HG02840 (cell line): ENCODE data around the gene ZIC3.
"Not testable (repeated sequence)": the region's sequence is repeated elsewhere in the genome, so short reads cannot be mapped to it uniquely, and the experiment has no call there.

Experiments used
- ATAC-seq: cut with Tn5 transposase; IDR thresholded peaks from one replicate; pipeline ENCODE4 v1.9.1; 2021; ENCODE audit warnings: mild to moderate bottlenecking, moderate library complexity, moderate number of reproducible peaks; ENCODE audit not compliant: unreplicated experiment, low FRiP score

The ZIC3 gene

DNA sequence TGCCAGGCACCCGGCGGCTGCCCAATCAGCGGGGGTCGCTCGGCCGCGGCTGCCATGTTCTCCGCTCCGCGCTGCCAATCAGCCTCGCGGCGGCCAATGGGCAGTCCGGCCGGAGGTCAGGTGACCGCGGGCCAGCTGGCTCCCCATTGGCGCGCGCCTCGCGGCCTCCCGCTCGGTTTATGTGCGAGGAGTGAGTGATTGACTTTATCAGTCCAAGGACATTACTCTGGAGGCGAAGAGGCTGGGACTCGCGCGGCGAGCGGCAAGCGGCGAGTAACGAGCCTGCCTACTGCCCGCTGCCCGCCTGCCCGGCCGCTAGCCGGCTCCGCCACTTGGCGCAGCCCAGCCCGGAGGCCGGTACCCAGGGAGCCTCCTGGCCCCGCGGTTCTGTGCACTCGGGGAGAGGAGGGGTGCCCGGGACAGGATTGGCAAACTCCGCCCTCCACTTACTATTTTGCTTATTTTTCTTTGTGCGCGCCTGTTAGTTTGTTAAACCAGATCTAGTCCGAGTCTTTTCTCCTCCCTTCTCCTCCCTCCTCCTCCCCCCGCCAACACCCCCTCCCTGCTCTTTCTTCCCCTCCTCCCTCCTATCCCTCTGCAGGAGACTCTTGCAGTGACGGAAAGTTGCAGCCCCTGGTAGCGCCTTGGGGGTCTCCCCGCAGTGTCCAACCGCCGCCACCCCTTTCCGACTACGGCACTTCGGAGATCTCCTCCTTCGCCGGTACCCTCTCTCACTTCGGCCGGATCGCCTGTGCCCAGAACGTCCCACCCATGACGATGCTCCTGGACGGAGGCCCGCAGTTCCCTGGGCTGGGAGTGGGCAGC, at the start of gene ZIC3:
TSS of gene ZIC3 (plus strand) at position 207 of the 825 bp plus-strand sequence. CDS start at position 772, 565 bp downstream.
- ATAC-seq: no peak

DNA sequence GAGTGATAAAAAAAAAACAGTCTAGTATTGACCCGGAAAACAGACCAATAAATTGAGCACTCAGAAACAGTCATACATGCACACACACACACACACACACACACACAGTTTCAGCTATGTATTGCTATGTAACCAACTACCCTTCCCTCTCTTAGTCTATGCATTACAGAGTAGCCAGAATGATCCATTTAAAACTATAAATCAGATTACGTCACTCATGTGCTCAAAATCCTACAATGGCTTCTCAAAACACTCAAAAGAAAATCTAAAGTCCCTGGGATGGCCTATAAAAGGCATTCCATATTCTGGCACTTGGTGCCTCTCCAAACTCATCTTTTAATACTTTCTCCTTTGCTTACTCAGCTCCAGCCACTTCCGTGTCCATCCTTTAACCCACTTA, 46.5 kb upstream of the ZIC3 start:
- no peak for ATAC-seq

DNA sequence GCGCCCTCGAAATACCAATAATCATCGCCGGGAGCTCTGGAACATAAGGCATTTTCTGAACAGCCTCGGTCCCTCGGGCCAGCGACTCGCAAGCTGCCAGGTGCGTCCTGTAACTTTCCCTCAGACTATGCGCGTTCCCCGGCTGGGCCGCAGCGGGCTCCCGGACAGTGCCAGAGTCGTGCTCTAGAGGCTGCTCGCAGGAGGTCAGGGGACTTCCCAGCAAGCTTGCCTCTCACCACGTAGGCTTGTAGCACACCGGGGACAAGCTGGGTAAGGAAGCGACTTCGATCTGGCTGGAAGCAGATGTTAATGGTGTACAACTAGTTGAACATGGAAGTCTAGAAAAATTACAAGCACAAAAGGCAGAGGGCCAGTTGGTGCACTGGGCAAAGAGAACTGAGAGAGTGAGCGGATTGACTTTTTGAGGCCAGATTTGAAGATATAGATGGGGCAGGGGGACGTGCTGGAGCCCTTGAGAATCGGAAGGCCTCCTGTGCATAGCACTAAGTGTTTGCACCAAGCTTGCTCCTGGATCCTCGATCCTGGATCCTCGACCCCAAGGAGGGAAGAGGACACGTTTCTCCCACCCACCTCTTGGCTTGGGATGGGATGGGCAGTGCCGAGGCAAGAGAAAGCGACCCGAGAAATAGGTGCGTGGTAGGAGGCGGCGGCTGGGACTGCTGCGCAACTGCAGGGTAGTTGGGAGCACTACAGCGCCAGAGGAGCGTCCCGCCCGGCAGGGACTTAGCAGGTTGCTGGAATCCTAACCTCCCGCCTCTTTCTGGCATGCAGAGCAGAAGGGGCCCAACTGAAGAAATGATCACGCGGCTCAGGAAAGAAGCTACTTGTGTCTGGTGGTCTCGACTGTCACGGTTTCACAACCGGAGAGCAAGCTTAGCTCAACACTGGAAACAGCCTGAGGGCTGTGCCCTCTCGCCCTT, 19.9 kb upstream of the ZIC3 start:
- ATAC-seq: no peak

DNA sequence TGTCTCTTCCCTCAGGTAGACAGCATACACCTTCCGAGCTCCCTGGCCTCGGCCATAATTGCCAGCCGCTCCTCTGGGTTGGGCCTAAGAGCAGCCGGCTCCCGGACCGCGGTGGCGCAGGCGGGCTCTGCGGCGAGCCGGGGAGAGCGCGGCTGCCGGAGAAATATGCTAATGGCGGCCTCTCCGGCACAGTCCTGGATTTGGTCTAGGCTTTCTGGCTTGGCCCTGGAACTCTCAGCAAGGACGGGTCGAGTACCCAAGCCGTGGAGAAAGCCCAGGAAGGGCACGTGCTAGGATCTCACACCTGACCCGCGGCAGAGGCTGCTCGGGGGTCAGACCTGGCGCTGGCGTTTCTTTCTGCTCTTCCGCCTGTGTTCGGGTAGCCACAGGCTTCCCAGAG, 18.6 kb upstream of the ZIC3 start:
- no peak for ATAC-seq

DNA sequence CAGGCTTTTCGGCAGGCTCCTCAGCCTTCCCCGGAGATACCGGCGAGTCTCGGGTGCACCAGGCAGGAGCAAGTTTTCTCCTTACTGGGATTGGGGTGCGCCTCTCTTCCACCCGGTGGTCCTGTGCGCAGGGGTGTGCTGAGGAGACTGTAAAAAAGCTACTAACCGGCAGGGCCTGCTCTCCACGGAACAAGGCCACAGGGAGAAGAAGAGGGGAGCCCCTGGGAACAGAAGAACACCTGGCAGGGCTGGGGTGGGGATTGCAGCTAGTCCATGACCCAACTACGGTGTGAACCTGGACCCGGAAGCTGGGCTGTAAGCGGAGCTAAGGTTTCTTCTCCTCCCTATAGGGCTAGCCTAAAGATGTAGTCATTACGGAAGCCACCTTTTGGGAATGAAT, 17.7 kb upstream of the ZIC3 start:
- no peak for ATAC-seq

DNA sequence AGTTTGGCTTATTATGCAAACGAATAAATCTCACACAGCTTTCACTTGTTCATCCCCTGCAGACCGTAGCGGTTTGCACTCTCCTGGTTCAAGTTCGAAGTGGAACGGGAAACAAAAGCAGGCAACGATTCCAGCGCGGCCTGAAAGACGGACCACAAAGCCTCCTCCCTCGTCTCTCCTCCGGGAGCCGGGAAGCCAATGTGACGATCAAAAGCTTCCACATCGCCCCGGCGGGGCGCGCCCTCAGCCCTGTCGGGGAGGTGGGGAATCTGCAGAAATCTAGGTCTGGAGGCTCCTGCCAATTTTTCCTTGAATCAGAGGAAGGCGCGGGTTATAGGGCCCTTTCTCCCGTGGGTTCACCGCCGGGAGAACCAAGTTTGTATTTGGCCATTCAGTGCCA, 16.9 kb upstream of the ZIC3 start:
- no peak for ATAC-seq

DNA sequence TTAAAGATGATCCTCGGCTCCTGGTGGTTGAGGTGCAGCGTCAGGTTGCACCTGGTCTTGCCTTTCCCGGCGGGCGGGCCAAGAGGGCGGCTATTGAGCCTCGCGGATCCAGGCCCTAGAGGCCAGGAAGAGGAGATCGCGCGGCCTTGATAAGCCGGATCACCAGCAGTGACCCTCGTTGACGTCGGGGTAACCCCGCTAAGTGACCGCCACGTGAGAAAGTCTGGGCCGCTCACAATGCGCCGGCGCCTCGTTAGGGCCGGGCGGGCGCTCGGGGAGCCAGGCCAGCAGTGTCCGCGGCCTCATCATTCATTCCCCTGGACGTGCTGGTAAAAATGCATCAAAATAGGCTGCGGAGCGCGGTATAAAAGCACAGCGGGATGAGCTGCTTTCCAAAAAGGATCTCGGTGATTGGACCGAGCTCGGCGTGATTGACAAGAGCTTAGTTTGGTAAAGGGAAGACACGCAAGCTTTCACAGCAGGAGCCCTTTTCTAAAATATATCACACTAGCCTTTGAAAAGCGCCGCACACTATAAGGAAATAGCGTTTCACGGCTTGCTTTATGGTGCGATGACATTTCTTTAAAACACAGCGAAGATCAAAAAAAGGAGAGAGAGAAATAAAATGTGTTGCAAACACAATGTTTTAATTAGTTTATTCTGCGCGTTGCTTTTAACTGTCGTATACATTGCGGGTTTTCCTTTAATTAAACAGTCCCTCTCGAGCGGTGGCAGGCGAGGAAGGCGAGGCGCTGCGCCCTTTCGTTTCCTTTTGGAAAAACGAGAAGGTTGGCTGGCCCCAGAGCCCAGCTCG, 15.9 kb upstream of the ZIC3 start:
- no peak for ATAC-seq

DNA sequence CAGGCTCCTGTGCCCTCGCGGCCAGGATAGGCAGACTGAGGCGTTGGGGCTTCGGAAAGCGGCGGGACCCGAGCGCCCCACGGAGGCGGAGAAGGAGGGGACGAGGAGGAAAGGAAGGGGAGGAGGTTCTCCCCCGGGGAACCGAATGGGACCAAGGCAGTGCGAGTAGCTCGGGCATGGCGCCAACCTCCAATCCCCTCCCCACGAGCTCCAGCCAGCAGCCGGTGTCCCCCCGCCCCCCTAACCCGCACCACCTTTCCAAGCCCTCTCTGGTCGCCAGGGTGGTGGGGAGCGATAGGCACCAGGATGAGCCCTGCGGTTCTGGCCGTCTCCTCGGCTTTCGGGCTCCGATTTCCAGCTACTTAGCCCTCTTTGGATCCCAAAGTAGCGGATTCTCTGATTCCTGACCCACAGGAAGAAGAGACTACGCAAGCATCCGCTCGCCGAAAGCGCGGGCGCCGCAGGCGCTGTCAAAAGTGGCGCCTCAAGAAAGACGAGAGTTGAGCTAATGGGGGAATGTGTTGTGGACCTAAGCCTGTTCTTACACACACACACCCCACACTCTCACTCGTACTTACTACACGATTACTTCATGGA, 15.2 kb upstream of the ZIC3 start:
- ATAC-seq: no peak

DNA sequence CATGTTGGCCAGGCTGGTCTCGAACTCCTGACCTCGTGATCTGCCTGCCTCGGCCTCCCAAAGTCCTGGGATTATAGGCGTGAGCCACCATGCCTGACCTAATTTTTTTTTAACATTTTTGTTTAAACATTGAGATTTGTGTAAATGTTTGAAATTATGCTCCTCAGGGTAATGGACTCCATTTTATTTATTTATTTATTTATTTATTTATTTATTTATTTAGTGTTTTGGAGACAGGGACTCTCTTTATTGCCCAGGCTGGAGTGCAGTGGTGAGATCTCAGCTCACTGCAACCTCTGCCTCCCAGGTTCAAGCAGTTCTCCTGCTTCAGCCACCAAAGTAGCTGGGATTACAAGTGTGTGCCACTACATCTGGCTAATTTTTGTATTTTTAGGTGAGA, 13.8 kb upstream of the ZIC3 start:
- ATAC-seq: not testable (repeated sequence)

DNA sequence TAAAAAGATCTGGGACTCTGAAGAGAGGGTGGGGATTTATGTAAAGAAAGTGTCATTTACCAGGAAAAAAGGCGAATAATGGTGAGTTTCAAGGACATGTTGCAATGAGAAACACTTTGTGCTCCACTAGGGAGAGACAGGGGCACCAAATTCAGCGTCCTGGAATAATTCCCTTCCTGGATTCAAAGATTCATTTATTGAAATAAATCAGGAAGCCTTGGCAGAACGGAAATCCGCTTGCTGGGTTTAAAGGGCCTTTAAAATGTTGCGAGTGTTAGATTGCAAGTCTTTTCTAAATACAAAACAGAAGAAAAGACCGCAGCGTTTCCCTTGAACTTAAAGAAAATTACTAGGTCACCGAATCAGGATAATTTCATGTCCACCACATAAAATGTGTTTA, 3.8 kb upstream of the ZIC3 start:
- ATAC-seq: no peak

DNA sequence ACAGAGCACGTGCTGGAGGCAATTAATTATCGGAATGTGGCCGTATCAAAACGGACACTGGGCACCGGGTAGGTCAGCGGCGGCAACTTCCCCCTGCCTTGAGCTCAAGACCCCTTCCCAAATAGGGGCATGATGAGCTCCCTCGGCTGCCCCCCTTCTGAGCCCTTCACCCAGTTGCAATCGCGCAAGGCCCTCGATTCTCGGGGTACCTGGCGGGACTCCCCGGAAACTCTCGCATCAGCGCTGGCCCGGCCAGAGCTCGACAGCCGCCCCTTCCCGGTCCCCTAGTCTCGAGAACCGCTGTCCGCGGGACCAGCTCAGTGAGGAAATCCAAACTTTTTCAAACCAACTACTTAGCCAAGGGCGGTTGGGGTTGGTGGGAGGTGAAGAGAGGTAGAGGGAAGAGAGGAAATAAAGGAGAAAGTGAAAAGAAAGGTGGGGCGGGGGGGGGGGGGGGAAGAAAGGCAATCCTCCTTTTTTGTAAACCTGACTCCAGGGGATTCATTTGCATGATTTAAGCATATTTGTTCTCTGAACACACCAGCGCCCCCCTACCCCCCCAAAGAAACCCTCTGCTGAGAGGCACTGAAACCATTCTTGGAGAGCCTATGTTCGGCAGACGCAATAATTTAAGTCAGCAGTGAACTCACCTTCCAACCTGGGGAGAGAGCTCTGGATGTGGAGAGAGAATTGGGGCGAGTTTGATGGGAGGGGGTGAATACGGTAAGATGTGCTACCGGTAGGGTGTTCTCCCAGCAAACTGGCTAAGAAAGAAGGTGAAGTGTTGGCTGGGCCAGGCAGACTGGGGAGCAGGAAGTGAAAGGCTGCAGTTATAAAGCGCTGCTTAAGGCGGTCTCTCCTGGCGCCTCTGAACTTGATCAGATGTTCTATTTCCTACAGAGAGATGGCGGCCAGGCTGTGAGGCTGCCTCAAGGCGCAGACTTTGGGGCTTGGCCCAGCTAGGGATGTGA, 2.0 kb upstream of the ZIC3 start:
- ATAC-seq: no peak

DNA sequence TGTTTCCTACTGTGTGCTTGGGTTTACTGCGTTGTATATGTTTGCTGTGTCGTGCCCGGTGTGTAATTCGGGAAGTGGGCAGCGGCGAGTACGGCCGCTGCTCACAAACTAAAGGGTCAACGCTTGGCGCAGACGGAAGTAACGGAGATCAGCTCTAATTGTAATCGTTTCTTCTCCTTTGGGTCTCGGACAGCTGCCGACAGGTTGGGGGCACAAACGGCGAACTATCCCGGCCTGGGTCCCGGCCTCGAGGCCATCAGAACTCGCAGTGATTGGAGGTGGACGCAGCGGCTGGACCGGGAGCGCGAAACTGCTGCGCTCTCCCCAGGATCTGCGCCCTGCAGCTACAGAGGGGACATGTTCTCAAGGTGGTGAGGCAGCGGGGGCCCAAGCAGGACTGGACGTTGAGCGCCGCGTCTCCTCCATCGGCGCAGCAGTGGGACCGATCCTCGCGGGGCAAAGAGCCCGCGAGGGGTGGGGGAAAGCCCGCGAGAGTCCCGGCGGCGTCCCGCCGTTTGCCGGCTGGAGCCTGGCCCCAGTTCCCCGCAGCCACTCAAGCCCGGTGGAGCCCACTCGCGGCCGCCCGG, 516 bp upstream of the ZIC3 start:
- no peak for ATAC-seq

DNA sequence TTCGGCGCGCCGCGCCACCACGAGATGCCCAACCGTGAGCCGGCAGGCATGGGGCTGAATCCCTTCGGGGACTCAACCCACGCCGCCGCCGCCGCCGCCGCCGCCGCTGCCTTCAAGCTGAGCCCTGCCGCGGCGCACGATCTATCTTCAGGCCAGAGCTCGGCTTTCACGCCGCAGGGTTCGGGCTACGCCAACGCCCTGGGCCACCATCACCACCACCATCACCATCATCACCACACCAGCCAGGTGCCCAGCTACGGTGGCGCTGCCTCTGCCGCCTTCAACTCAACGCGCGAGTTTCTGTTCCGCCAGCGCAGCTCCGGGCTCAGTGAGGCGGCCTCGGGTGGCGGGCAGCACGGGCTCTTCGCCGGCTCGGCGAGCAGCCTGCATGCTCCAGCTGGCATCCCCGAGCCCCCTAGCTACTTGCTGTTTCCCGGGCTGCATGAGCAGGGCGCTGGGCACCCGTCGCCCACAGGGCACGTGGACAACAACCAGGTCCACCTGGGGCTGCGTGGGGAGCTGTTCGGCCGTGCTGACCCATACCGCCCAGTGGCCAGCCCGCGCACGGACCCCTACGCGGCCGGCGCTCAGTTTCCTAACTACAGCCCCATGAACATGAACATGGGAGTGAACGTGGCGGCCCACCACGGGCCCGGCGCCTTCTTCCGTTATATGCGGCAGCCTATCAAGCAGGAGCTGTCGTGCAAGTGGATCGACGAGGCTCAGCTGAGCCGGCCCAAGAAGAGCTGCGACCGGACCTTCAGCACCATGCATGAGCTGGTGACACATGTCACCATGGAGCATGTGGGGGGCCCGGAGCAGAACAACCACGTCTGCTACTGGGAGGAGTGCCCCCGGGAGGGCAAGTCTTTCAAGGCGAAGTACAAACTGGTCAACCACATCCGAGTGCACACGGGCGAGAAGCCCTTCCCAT, 1.1 kb downstream of the ZIC3 start:
- ATAC-seq: no peak

DNA sequence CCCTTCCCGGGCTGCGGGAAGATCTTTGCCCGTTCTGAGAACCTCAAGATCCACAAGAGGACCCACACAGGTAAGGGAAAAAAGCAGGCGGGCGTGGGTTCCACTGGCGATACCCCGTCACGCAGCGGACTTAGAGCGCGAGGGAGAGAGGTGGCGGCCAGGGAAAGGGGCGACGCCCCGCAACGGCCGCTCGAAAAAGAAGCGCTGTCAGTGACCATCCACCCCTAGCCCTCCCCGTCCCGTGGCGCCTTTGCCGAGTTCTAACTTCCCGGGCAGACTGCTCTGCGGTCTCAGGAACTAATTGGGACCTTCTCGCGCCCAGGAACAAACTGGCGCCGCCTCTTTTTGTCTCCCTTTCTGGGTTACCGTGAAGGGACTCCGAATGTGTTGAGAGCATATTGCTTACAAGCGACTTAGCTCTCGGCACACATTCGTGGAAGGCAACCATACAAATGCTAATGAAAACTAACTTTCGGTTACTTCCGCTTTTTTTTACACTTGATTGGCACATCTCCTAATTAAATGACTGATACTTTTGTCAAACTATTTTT, 1.8 kb downstream of the ZIC3 start:
- ATAC-seq: no peak

DNA sequence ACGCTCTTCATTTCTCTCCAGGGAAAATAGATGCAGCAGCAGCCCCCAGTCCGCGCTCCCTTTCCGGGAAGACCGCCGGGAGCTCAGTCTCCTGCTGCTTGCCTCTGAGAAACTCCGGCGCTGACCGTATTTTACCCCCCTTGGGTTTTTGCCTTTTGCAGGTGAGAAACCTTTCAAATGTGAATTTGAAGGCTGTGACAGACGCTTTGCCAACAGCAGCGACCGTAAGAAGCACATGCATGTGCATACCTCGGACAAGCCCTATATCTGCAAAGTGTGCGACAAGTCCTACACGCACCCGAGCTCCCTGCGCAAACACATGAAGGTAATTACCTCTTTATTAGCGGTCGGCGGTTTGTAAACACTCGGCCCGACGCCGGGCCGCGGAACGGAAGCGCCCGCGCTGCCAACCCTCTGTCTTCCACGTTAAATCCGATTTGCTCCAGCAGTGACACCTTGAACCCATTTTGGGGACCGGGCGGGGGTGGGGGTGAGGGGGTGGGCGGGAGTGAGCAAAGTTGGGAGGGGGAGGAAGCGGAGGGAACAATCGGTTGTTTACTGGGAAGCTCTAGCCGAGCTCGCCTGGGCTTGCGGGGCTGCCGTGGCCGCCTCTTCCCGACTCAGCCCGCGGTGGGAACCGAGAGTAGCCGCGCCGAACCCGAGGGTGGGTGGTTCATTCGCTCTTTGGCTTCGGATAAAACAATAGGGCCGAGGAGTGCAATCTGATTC, 3.0 kb downstream of the ZIC3 start:
- no peak for ATAC-seq

DNA sequence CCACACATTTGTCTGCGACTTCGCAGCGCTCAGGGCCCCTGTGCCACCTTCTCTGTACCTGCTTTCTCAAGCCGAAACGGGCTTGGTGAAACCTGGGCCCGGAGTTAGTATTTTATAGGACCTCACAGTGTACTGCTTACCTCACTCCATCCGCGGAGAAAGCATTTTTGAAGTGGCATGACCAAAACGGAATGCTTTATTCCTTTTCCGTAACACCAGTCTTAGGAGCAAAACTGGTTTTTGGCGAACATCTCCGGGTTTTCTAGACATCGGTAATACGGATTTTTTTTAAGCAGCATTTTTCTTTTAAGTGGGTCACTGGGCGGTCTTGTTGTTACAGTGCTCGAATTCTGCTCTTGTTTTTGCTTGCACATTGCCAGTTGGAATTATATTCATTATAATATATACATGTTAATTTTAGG, 3.6 kb downstream of the ZIC3 start:
- no peak for ATAC-seq
